Measurements from ENCODE around the gene CAP1. TPM values are rescaled to one million over a fixed set of nuclear protein-coding genes. Genes with fewer than 3 reads are reported as not detected.

The CAP1 gene
- total and polyA plus RNA-seq, 10 of the 15 experiments (the other 5 are each of a cell fraction or from before 2014, with no cell fraction given): 360 to 500 (median 431) TPM

DNA sequence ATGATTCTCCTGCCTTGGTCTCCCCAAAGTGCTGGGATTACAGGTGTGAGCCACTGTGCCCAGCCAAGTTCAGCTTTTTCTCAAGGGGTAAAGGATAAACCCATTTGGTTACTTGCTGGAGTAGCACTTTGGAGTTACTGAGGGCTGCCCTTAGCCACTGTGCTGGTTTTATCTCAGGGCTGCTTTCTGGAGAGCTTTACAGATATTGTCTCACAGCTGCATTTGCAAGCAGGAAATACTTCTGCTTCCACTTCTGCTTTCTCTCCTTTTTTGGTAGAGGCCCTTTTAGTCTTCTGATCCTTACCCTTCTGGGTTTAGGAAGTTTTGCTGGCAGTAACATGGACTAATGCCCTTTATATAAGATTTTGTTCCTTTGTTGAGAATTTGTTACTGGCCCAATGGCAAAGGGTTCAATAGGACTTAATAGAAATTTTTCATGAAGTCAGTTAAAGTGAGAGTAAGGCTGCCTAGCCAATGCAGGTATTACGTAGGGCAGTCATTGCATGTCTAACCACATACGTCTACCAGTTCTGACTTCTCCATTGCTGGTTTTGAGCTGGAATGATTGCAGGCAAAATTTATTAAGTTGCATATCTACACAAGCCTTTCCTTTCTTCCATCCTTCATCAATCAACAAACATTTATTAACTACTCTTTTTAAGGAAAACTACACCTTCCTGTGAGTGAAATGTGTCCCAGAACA is 24.4 kb downstream of the CAP1 start (continued):
- TF ChIP-seq ZNF592 (IDR thresholded peaks at IDR 0.05): no peak
- TF ChIP-seq USF1 (IDR thresholded peaks at IDR 0.05; ENCODE audit: borderline replicate concordance, extremely low read length, insufficient read depth, low read depth, low read length): no peak
- no peak for TF ChIP-seq ASH2L (IDR thresholded peaks at IDR 0.05; ENCODE audit: borderline replicate concordance, low read depth)
- no peak; the same call in 1 of the 2 replicates for TF ChIP-seq JUNB (IDR thresholded peaks at IDR 0.05)
- no peak for TF ChIP-seq HDAC2 (IDR thresholded peaks at IDR 0.05)
- no peak for TF ChIP-seq CEBPB (IDR thresholded peaks at IDR 0.05; ENCODE audit: borderline replicate concordance in 1 of 2, low read depth in 2 of 2, low read length in 2 of 2)
- no peak for TF ChIP-seq SKIL (IDR thresholded peaks at IDR 0.05; ENCODE audit: low read depth, poor library complexity, severe bottlenecking)
- no peak for TF ChIP-seq ZNF384 (IDR thresholded peaks at IDR 0.05; ENCODE audit: borderline replicate concordance, low read depth, low read length)
- TF ChIP-seq TARDBP (IDR thresholded peaks at IDR 0.05; ENCODE audit: borderline replicate concordance): no peak
- TF ChIP-seq BCL11A (IDR thresholded peaks at IDR 0.05; ENCODE audit: low read depth, low read length): 0 out of 2 replicates have a peak, but pooled peaks have one; percentile 14
- TF ChIP-seq, protein P1, sequence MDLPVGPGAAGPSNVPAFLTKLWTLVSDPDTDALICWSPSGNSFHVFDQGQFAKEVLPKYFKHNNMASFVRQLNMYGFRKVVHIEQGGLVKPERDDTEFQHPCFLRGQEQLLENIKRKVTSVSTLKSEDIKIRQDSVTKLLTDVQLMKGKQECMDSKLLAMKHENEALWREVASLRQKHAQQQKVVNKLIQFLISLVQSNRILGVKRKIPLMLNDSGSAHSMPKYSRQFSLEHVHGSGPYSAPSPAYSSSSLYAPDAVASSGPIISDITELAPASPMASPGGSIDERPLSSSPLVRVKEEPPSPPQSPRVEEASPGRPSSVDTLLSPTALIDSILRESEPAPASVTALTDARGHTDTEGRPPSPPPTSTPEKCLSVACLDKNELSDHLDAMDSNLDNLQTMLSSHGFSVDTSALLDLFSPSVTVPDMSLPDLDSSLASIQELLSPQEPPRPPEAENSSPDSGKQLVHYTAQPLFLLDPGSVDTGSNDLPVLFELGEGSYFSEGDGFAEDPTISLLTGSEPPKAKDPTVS (IDR thresholded peaks at IDR 0.05; ENCODE audit: low read depth, low read length): no peak
- TF ChIP-seq SP1 (IDR thresholded peaks at IDR 0.05; ENCODE audit: low read depth, low read length): peak; percentile 23
- TF ChIP-seq YY1 (IDR thresholded peaks at IDR 0.05; ENCODE audit: low read depth, low read length): peak; percentile 7; the same call in 1 of the 2 replicates
- TF ChIP-seq GABPA (IDR thresholded peaks at IDR 0.05; ENCODE audit: low read depth): no peak
- TF ChIP-seq KDM1A (IDR thresholded peaks at IDR 0.05; ENCODE audit: borderline replicate concordance): no peak
- TF ChIP-seq, protein P2, sequence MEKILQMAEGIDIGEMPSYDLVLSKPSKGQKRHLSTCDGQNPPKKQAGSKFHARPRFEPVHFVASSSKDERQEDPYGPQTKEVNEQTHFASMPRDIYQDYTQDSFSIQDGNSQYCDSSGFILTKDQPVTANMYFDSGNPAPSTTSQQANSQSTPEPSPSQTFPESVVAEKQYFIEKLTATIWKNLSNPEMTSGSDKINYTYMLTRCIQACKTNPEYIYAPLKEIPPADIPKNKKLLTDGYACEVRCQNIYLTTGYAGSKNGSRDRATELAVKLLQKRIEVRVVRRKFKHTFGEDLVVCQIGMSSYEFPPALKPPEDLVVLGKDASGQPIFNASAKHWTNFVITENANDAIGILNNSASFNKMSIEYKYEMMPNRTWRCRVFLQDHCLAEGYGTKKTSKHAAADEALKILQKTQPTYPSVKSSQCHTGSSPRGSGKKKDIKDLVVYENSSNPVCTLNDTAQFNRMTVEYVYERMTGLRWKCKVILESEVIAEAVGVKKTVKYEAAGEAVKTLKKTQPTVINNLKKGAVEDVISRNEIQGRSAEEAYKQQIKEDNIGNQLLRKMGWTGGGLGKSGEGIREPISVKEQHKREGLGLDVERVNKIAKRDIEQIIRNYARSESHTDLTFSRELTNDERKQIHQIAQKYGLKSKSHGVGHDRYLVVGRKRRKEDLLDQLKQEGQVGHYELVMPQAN (conservative IDR thresholded peaks at IDR 0.05): no peak
- TF ChIP-seq, protein P3, sequence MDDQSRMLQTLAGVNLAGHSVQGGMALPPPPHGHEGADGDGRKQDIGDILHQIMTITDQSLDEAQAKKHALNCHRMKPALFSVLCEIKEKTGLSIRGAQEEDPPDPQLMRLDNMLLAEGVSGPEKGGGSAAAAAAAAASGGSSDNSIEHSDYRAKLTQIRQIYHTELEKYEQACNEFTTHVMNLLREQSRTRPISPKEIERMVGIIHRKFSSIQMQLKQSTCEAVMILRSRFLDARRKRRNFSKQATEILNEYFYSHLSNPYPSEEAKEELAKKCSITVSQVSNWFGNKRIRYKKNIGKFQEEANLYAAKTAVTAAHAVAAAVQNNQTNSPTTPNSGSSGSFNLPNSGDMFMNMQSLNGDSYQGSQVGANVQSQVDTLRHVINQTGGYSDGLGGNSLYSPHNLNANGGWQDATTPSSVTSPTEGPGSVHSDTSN (IDR thresholded peaks at IDR 0.05; ENCODE audit: insufficient replicate concordance, low read depth, low read length): no peak
